Activated naive CD4-positive, alpha-beta T cell treated with anti-CD3 and anti-CD28 coated beads, Interleukin-2, amount 10 ng/mL, durations not matched to agents 7 days and 5 days (primary cell): ENCODE measurements around the gene ANXA2.

Source experiments
- CTCF ChIA-PET: fragments of 350-600 bp; sonication (Branson Sonifier 250); formaldehyde crosslinking; loops from one replicate; lab custom pipeline; 2021; ENCODE audit warnings: antibody characterized with exemption; lab: Charles Lee
- DNase-seq: peaks from one replicate; pipeline ENCODE4 v3.0.0-alpha.2; 2020
- H3K27ac Mint-ChIP-seq: one replicate; pipeline ENCODE4 v1.8.0; 2021; ENCODE audit warnings: mild to moderate bottlenecking, moderate library complexity, mixed read lengths
- H3K27me3 Mint-ChIP-seq: one replicate; pipeline ENCODE4 v1.8.0; 2021; ENCODE audit warnings: mild to moderate bottlenecking, mixed read lengths
- H3K36me3 Mint-ChIP-seq: one replicate; pipeline ENCODE4 v1.8.0; 2021; ENCODE audit warnings: mixed read lengths
- H3K4me1 Mint-ChIP-seq: one replicate; pipeline ENCODE4 v1.8.0; 2021; ENCODE audit warnings: mixed read lengths
- H3K4me3 Mint-ChIP-seq: one replicate; pipeline ENCODE4 v1.8.0; 2021; ENCODE audit warnings: mild to moderate bottlenecking, moderate library complexity, mixed read lengths
- H3K9me3 Mint-ChIP-seq: one replicate; pipeline ENCODE4 v1.8.0; 2021; ENCODE audit warnings: mixed read lengths

Gene ANXA2

GRCh38 chr15:60399931-60400330 is 2.1 kb upstream of the ANXA2 start:
- no peak for DNase-seq
- Mint-ChIP-seq H3K27ac (peak overlapping the region; percentile 98), H3K27me3 (peaks cover 25% of the 10 kb centered on the region), H3K4me3 (no peak overlapping the region), H3K4me1 (peaks cover 44% of the 10 kb centered on the region), H3K9me3 (no peaks in the 10 kb centered on the region), H3K36me3 (peaks cover 28% of the 10 kb centered on the region)
- CTCF ChIA-PET: interaction anchor here (1.1 kb wide), 2 partner anchors 39 to 41 kb away, joined by 3 read pairs; no protein-coding TSS in a partner anchor

GRCh38 chr15:60399246-60399915 is 1.6 kb upstream of the ANXA2 start:
- H3K4me1 Mint-ChIP-seq: peaks cover 50% of the 10 kb centered on the region
- H3K36me3 Mint-ChIP-seq: peaks cover 34% of the 10 kb centered on the region
- H3K4me3 Mint-ChIP-seq: peak overlapping the region; percentile 60
- no peak for DNase-seq
- H3K27me3 Mint-ChIP-seq: peaks cover 21% of the 10 kb centered on the region
- no peaks in the 10 kb centered on the region for H3K9me3 Mint-ChIP-seq
- H3K27ac Mint-ChIP-seq: peak overlapping the region; percentile 98
- CTCF ChIA-PET: interaction anchor here (1.1 kb wide), 3 partner anchors 39 to 109 kb away, joined by 3 read pairs; no protein-coding TSS in a partner anchor

GRCh38 chr15:60396958-60397771 is 621 bp downstream of the ANXA2 start:
- Mint-ChIP-seq H3K9me3 (no peaks in the 10 kb centered on the region), H3K4me1 (peaks cover 65% of the 10 kb centered on the region), H3K36me3 (peaks cover 49% of the 10 kb centered on the region), H3K27ac (peak overlapping the region; percentile 94), H3K27me3 (peaks cover 14% of the 10 kb centered on the region), H3K4me3 (peak overlapping the region; percentile 96)
- CTCF ChIA-PET: interaction anchor here (1.1 kb wide), 1 partner anchor 35 kb away, joined by 3 read pairs; no protein-coding TSS in a partner anchor
- DNase-seq: peak; percentile 64

GRCh38 chr15:60396560-60396957 is 1.2 kb downstream of the ANXA2 start:
- Mint-ChIP-seq H3K36me3 (peaks cover 54% of the 10 kb centered on the region), H3K27me3 (peaks cover 14% of the 10 kb centered on the region), H3K9me3 (no peaks in the 10 kb centered on the region), H3K4me1 (peaks cover 70% of the 10 kb centered on the region), H3K4me3 (peak overlapping the region; percentile 96), H3K27ac (peak overlapping the region; percentile 94)
- CTCF ChIA-PET: interaction anchor here (0.6 kb wide), 1 partner anchor 771 kb away, joined by 3 read pairs; no protein-coding TSS in a partner anchor
- no peak for DNase-seq

GRCh38 chr15:60396100-60396499 is 1.7 kb downstream of the ANXA2 start:
- H3K4me3 Mint-ChIP-seq: peak overlapping the region; percentile 96
- CTCF ChIA-PET: interaction anchor here (0.6 kb wide), 1 partner anchor 771 kb away, joined by 3 read pairs; no protein-coding TSS in a partner anchor
- peaks cover 11% of the 10 kb centered on the region for H3K27me3 Mint-ChIP-seq
- peaks cover 56% of the 10 kb centered on the region for H3K36me3 Mint-ChIP-seq
- DNase-seq: no peak
- H3K4me1 Mint-ChIP-seq: peaks cover 71% of the 10 kb centered on the region
- no peak overlapping the region for H3K27ac Mint-ChIP-seq
- H3K9me3 Mint-ChIP-seq: no peaks in the 10 kb centered on the region

GRCh38 chr15:60395276-60396011 is 2.3 kb downstream of the ANXA2 start:
- Mint-ChIP-seq H3K27ac (no peak overlapping the region), H3K36me3 (peaks cover 58% of the 10 kb centered on the region), H3K9me3 (no peaks in the 10 kb centered on the region), H3K27me3 (peaks cover 8% of the 10 kb centered on the region), H3K4me3 (no peak overlapping the region), H3K4me1 (peaks cover 76% of the 10 kb centered on the region)
- no peak for DNase-seq
- CTCF ChIA-PET: no interaction called here

- Mint-ChIP-seq H3K36me3 (peaks cover 64% of the 10 kb centered on the region), H3K27me3 (peaks cover 8% of the 10 kb centered on the region), H3K9me3 (no peaks in the 10 kb centered on the region), H3K4me1 (peaks cover 80% of the 10 kb centered on the region), H3K27ac (no peak overlapping the region), H3K4me3 (no peak overlapping the region)
- DNase-seq: no peak
- CTCF ChIA-PET: interaction anchor here (1.1 kb wide), 1 partner anchor 35 kb away, joined by 3 read pairs; no protein-coding TSS in a partner anchor
Measured at GRCh38 chr15:60394689-60395097, 3.1 kb downstream of the ANXA2 start.

- H3K27me3 Mint-ChIP-seq: no peaks in the 10 kb centered on the region
- DNase-seq: no peak
- H3K4me3 Mint-ChIP-seq: no peak overlapping the region
- no peaks in the 10 kb centered on the region for H3K9me3 Mint-ChIP-seq
- H3K27ac Mint-ChIP-seq: peak overlapping the region; percentile 4
- H3K4me1 Mint-ChIP-seq: peaks cover 80% of the 10 kb centered on the region
- CTCF ChIA-PET: interaction anchor here (0.6 to 1.3 kb wide), 4 partner anchors 12 to 160 kb away, joined by 3 read pairs; no protein-coding TSS in a partner anchor
- H3K36me3 Mint-ChIP-seq: peaks cover 58% of the 10 kb centered on the region
Measured at GRCh38 chr15:60392986-60393790, 4.6 kb downstream of the ANXA2 start.

GRCh38 chr15:60392601-60392985 is 5.2 kb downstream of the ANXA2 start:
- peak; percentile 31 for DNase-seq
- H3K9me3 Mint-ChIP-seq: no peaks in the 10 kb centered on the region
- H3K4me3 Mint-ChIP-seq: no peak overlapping the region
- CTCF ChIA-PET: interaction anchor here (0.6 kb wide), 1 partner anchor 161 kb away, joined by 3 read pairs; no protein-coding TSS in a partner anchor
- H3K4me1 Mint-ChIP-seq: peaks cover 80% of the 10 kb centered on the region
- H3K27me3 Mint-ChIP-seq: no peaks in the 10 kb centered on the region
- peaks cover 60% of the 10 kb centered on the region for H3K36me3 Mint-ChIP-seq
- H3K27ac Mint-ChIP-seq: no peak overlapping the region

GRCh38 chr15:60391722-60392315 is 6.0 kb downstream of the ANXA2 start:
- Mint-ChIP-seq H3K27ac (peak overlapping the region; percentile 16), H3K4me1 (peaks cover 80% of the 10 kb centered on the region)

GRCh38 chr15:60390871-60391501 is 6.8 kb downstream of the ANXA2 start:
- no peak for DNase-seq
- Mint-ChIP-seq H3K36me3 (peaks cover 58% of the 10 kb centered on the region), H3K27me3 (no peaks in the 10 kb centered on the region), H3K27ac (no peak overlapping the region), H3K4me1 (peaks cover 76% of the 10 kb centered on the region), H3K4me3 (no peak overlapping the region), H3K9me3 (no peaks in the 10 kb centered on the region)
- CTCF ChIA-PET: no interaction called here

More at GRCh38 chr15:60391722-60392315, 6.0 kb downstream of the ANXA2 start:
- Mint-ChIP-seq H3K36me3 (peaks cover 61% of the 10 kb centered on the region), H3K27me3 (no peaks in the 10 kb centered on the region), H3K4me3 (no peak overlapping the region), H3K9me3 (no peaks in the 10 kb centered on the region)
- CTCF ChIA-PET: no interaction called here
- no peak for DNase-seq

- no peaks in the 10 kb centered on the region for H3K27me3 Mint-ChIP-seq
- H3K9me3 Mint-ChIP-seq: no peaks in the 10 kb centered on the region
- H3K4me1 Mint-ChIP-seq: peaks cover 68% of the 10 kb centered on the region
- H3K36me3 Mint-ChIP-seq: peaks cover 52% of the 10 kb centered on the region
- no peak for DNase-seq
- CTCF ChIA-PET: interaction anchor here (1.9 kb wide), 1 partner anchor 28 kb away, joined by 4 read pairs; no protein-coding TSS in a partner anchor
- H3K27ac Mint-ChIP-seq: no peak overlapping the region
- H3K4me3 Mint-ChIP-seq: no peak overlapping the region
Measured at GRCh38 chr15:60390231-60390630, 7.6 kb downstream of the ANXA2 start.
